ENCODE data around the gene SLC5A10.

DNA sequence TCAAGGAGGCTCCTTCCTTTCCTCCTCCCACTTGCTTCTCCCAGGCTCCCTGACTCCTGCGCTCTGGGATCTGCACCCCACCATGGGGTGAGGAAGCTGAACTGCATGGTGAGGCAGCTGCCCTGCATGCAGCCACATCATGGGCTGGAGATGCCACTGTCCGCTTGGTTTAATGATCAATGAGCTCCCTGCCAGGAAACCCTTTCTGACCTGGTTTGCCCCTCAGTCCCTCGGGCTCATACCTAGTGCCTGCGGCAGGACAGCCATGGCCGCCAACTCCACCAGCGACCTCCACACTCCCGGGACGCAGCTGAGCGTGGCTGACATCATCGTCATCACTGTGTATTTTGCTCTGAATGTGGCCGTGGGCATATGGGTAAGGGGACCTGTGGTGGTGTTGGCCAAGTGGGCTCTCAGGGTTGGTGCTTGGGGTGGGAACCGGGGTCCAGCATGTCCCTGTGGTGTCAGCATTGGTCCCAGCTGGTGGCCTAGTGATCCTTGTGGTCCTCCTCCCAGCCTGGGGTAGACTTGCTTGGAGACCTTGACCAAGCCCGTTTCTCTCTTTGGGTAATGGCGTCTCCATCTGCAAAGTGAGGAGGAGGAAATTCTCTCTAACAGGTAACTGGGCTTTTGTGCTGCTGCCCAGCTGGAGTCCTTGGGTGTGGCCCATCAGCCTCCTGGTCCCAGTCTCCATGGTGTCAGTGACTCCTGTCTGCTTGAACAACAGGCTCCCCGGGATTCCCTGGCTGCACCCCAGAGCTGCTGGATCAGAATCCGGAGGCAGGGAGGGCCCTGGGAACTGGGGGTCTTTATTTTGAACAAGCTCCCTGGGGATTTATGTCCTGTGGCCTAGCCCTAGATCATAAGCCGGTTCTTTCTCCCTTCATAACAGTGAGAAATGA, at the start of gene SLC5A10:
- TF ChIP-seq, protein P1, sequence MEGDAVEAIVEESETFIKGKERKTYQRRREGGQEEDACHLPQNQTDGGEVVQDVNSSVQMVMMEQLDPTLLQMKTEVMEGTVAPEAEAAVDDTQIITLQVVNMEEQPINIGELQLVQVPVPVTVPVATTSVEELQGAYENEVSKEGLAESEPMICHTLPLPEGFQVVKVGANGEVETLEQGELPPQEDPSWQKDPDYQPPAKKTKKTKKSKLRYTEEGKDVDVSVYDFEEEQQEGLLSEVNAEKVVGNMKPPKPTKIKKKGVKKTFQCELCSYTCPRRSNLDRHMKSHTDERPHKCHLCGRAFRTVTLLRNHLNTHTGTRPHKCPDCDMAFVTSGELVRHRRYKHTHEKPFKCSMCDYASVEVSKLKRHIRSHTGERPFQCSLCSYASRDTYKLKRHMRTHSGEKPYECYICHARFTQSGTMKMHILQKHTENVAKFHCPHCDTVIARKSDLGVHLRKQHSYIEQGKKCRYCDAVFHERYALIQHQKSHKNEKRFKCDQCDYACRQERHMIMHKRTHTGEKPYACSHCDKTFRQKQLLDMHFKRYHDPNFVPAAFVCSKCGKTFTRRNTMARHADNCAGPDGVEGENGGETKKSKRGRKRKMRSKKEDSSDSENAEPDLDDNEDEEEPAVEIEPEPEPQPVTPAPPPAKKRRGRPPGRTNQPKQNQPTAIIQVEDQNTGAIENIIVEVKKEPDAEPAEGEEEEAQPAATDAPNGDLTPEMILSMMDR (IDR thresholded peaks at IDR 0.05): no peak
- no peak for TF ChIP-seq EP300 (IDR thresholded peaks at IDR 0.05)

Data from esophagus muscularis mucosa (tissue), 3 donors.